Measurements from ENCODE around the gene ARSG. TPM values are rescaled to one million over a fixed set of nuclear protein-coding genes. Genes with fewer than 3 reads are reported as not detected.
A peak's percentile ranks its signal among the peaks of the same experiment; 100 is the strongest.
"Not testable (repeated sequence)": the region's sequence is repeated elsewhere in the genome, so short reads cannot be mapped to it uniquely, and the experiment has no call there.

ARSG gene
- total and polyA plus RNA-seq, 12 donors, result 2.1 to 49.6 (median 12.7) TPM

DNA sequence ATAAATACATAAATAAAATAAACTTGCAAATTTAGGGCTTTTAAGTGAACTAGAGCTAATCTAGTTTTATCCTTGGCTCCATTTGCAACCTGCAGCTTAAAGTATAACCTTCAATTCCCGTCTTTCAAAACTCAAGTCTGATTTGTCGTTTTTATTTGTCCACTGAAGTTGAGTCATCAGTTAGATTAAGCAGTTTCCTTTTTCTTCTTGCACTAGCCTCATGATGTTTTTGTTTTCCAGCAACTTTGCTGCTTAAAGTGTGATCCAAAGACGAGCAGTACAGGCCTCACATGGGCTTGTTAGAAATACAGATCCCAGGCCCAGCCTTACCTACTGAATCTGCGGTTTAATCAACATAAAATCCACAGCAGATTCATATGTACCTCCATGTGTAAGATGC lies 13.8 kb downstream of the ARSG start:
- no peak overlapping the region for H3K4me3 ChIP-seq
- WGBS, 4 donors, result 45 to 63% (median 50%) methylated on average over 4 of the region's 4 CpGs
- no peak for DNase-seq
- H3K9me3 ChIP-seq (replicated peaks in 1 of 3), result no peaks in the 10 kb centered on the region
- intact Hi-C loops (cut with DNase I), result no loop called here
- H3K4me1 ChIP-seq (replicated peaks in 1 of 2), result peaks cover 7% of the 10 kb centered on the region in 2 donors
- no peaks in the 10 kb centered on the region for H3K36me3 ChIP-seq (replicated peaks in 1 of 2)
- H3K27ac ChIP-seq, result peak overlapping the region in 3 of 5 donors; percentile 17 to 70 (median 48)
- TF ChIP-seq POLR2A (IDR thresholded peaks at IDR 0.05), result no peak
- TF ChIP-seq, protein P1, sequence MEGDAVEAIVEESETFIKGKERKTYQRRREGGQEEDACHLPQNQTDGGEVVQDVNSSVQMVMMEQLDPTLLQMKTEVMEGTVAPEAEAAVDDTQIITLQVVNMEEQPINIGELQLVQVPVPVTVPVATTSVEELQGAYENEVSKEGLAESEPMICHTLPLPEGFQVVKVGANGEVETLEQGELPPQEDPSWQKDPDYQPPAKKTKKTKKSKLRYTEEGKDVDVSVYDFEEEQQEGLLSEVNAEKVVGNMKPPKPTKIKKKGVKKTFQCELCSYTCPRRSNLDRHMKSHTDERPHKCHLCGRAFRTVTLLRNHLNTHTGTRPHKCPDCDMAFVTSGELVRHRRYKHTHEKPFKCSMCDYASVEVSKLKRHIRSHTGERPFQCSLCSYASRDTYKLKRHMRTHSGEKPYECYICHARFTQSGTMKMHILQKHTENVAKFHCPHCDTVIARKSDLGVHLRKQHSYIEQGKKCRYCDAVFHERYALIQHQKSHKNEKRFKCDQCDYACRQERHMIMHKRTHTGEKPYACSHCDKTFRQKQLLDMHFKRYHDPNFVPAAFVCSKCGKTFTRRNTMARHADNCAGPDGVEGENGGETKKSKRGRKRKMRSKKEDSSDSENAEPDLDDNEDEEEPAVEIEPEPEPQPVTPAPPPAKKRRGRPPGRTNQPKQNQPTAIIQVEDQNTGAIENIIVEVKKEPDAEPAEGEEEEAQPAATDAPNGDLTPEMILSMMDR (IDR thresholded peaks at IDR 0.05), result no peak
- H3K27me3 ChIP-seq, result no peaks in the 10 kb centered on the region

DNA sequence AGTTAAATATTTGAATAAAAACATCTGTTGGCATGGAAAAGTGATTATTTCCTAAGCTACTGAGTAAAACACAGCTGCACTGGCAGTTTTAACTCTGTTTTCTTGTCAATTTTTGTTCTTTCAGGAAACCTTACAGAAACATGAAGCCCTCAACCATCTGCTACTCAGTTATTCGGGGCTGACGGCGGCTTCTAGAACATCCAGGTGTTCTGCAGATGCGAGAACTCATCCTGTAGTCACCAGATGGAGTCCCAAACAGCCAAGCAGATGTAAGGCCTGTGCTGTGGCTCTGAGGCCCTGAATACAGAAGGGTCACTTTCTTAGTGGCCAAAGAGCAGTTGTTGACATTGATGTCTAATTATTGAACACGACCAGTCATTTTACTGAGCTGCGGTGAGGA lies 15.5 kb downstream of the ARSG start:
- DNase-seq, result no peak
- Histone ChIP-seq H3K36me3 (replicated peaks in 1 of 2) (no peaks in the 10 kb centered on the region), H3K9me3 (replicated peaks in 1 of 3) (no peaks in the 10 kb centered on the region), H3K4me3 (no peak overlapping the region), H3K27me3 (no peaks in the 10 kb centered on the region), H3K4me1 (replicated peaks in 1 of 2) (peaks cover 7% of the 10 kb centered on the region in 2 donors), H3K27ac (no peak overlapping the region)
- intact Hi-C loops (cut with DNase I), result no loop called here
- no peak for TF ChIP-seq POLR2A (IDR thresholded peaks at IDR 0.05)
- TF ChIP-seq, protein P1 (IDR thresholded peaks at IDR 0.05), result no peak
- WGBS, 4 donors, result 79 to 95% (median 84%) methylated on average over 5 to 6 of the region's 6 CpGs

DNA sequence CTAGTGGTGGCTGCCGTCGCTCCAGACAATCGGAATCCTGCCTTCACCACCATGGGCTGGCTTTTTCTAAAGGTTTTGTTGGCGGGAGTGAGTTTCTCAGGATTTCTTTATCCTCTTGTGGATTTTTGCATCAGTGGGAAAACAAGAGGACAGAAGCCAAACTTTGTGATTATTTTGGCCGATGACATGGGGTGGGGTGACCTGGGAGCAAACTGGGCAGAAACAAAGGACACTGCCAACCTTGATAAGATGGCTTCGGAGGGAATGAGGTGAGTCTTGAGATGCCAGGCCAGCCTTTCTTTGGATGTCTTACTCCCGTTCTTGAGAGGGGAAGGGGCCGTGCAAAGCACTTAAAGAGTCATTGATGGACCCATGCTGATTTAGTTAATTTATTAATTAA lies 16.1 kb downstream of the ARSG start:
- DNase-seq, result no peak
- Histone ChIP-seq H3K4me3 (no peak overlapping the region), H3K27ac (no peak overlapping the region), H3K27me3 (no peaks in the 10 kb centered on the region), H3K9me3 (replicated peaks in 1 of 3) (no peaks in the 10 kb centered on the region), H3K4me1 (replicated peaks in 1 of 2) (peaks cover 4 to 7% of the 10 kb centered on the region in 2 donors), H3K36me3 (replicated peaks in 1 of 2) (no peaks in the 10 kb centered on the region)
- intact Hi-C loops (cut with DNase I), result no loop called here
- 91 to 98% (median 96%) methylated on average over 8 of the region's 8 CpGs for WGBS, 4 donors
- TF ChIP-seq POLR2A (IDR thresholded peaks at IDR 0.05), result no peak
- TF ChIP-seq, protein P1 (IDR thresholded peaks at IDR 0.05), result no peak

DNA sequence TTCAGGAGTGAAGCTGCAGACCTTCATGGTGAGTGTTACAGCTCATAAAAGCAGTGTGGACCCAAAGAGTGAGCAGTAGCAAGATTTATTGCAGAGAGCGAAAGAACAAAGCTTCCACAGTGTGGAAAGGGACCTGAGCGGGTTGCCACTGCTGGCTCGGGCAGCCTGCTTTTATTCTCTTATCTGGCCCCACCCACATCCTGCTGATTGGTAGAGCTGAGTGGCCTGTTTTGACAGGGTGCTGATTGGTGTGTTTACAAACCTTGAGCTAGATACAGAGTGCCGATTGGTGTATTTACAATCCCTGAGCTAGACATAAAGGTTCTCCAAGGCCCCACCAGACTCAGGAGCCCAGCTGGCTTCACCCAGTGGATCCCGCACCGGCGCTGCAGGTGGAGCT lies 17.2 kb downstream of the ARSG start:
- 85 to 100% (median 89%) methylated on average over 3 to 7 of the region's 7 CpGs for WGBS, 4 donors
- H3K27ac ChIP-seq; H3K9me3 ChIP-seq (replicated peaks in 1 of 3); H3K36me3 ChIP-seq (replicated peaks in 1 of 2); DNase-seq; H3K27me3 ChIP-seq; intact Hi-C loops (cut with DNase I); H3K4me3 ChIP-seq: not testable (repeated sequence)
- H3K4me1 ChIP-seq (replicated peaks in 1 of 2), result peaks cover 8 to 12% of the 10 kb centered on the region in 2 donors

DNA sequence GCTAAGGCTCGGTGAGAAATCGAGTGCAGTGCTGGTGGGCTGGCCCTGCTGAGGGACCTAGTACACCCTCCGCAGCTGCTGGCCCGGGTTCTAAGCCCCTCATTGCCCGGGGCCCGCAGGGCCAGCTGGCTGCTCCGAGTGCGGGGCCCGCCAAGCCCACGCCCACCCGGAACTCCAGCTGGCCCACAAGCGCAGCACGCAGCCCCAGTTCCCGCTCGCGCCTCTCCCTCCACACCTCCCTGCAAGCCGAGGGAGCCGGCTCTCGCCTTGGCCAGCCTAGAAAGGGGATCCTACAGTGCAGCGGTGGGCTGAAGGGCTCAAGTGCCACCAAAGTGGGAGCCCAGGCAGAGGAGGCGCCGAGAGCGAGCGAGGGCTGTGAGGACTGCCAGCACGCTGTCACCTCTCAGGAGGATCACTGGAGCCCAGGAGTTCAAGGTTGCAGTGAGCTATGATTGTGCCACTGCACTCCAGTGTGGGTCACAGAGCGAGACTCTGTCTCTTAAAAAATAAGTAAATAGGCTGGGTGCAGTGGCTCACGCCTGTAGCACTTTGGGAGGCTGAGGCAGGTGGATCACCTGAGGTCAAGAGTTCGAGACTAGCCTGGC lies 17.9 kb downstream of the ARSG start:
- DNase-seq; H3K36me3 ChIP-seq (replicated peaks in 1 of 2); H3K27ac ChIP-seq; H3K27me3 ChIP-seq; H3K4me3 ChIP-seq; H3K9me3 ChIP-seq (replicated peaks in 1 of 3); intact Hi-C loops (cut with DNase I): not testable (repeated sequence)
- 87 to 96% (median 91%) methylated on average over 13 to 28 of the region's 28 CpGs for WGBS, 4 donors
- peaks cover 8 to 12% of the 10 kb centered on the region in 2 donors for H3K4me1 ChIP-seq (replicated peaks in 1 of 2)
